Nephron (organoid): Measurements from ENCODE around the gene DENND1C.

Source experiments
- H3K27ac Mint-ChIP-seq, 3 experiments: 2 replicates each; pipeline ENCODE4 v1.8.0; 2020; ENCODE audit warnings: mixed read lengths in 3 of 3, mild to moderate bottlenecking in 2 of 3, moderate library complexity in 1 of 3
- H3K27me3 Mint-ChIP-seq: 2 replicates; pipeline ENCODE4 v1.8.0; 2021; ENCODE audit warnings: low read depth, mild to moderate bottlenecking, moderate library complexity, mixed read lengths
- H3K36me3 Mint-ChIP-seq: 2 replicates; pipeline ENCODE4 v1.8.0; 2020; ENCODE audit warnings: low read depth, mixed read lengths
- H3K4me1 Mint-ChIP-seq: 2 replicates; pipeline ENCODE4 v1.8.0; 2020; ENCODE audit warnings: mixed read lengths
- H3K4me3 Mint-ChIP-seq, 3 experiments: 2 replicates each; pipeline ENCODE4 v1.8.0; 2020; ENCODE audit warnings: mild to moderate bottlenecking in 3 of 3, mixed read lengths in 3 of 3, moderate library complexity in 2 of 3
- H3K9me3 Mint-ChIP-seq: 2 replicates; pipeline ENCODE4 v1.8.0; 2020; ENCODE audit warnings: mixed read lengths
- CTCF ChIP-seq, 3 experiments: fragments of 200-600 bp; sonication (generic); IDR thresholded peaks; one replicate each; pipeline ENCODE4 v1.5.0; 2021; ENCODE audit warnings: antibody characterized with exemption in 3 of 3; ENCODE audit not compliant: unreplicated experiment in 3 of 3

Gene DENND1C

GRCh38 chr19:6457958-6458694 lies 23.5 kb downstream of the DENND1C start:
- peak overlapping the region; percentile 91 to 98 (median 92) for H3K4me3 Mint-ChIP-seq
- TF ChIP-seq CTCF (IDR thresholded peaks at IDR 0.05; ENCODE audit: unreplicated experiment in 3 of 3), result no peak
- peaks cover 55% of the 10 kb centered on the region for H3K36me3 Mint-ChIP-seq
- H3K27ac Mint-ChIP-seq, result peak overlapping the region in 1 of 3 experiments; percentile 81
- peaks cover 16% of the 10 kb centered on the region for H3K9me3 Mint-ChIP-seq
- peaks cover 12% of the 10 kb centered on the region for H3K4me1 Mint-ChIP-seq
- peaks cover 23% of the 10 kb centered on the region for H3K27me3 Mint-ChIP-seq

GRCh38 chr19:6455924-6456323 lies 25.7 kb downstream of the DENND1C start:
- H3K9me3 Mint-ChIP-seq, result peaks cover 20% of the 10 kb centered on the region
- TF ChIP-seq CTCF (IDR thresholded peaks at IDR 0.05; ENCODE audit: unreplicated experiment in 3 of 3), result no peak
- peak overlapping the region in 1 of 3 experiments; percentile 34 for H3K4me3 Mint-ChIP-seq
- H3K36me3 Mint-ChIP-seq, result peaks cover 74% of the 10 kb centered on the region
- no peak overlapping the region for H3K27ac Mint-ChIP-seq
- H3K27me3 Mint-ChIP-seq, result peaks cover 9% of the 10 kb centered on the region
- H3K4me1 Mint-ChIP-seq, result peaks cover 12% of the 10 kb centered on the region

DNA sequence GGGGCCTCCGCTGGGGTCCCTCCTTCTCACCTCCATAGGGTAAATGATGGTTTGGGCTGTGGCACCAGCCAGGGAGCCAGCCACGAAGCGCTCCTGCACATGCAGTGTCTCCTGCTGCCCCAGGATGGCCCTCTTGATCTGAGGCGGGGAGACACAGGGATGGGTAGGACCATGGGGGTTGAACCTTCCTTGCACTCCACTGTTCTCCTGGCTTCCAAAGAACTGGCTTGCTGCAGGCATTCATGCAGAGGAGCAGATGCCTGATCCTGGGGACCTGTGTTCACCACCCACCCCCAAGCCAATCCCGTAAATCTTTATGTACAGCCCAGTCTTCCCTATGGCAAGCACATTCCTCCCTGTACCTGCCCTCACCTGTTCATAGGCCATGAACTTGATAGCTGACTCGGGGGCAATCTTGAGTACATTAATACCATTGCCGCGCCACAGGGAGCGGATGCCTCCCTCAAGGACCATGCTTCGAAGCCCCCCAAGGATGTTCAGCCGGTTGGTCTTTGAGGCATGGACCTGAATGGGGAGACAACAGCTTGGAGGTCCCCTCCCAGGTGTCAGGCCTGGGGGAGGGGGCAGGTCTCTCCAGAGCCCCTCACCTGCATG lies 27.5 kb downstream of the DENND1C start:
- Mint-ChIP-seq H3K4me1 (peaks cover 6% of the 10 kb centered on the region), H3K27ac (no peak overlapping the region), H3K36me3 (peaks cover 78% of the 10 kb centered on the region), H3K4me3 (no peak overlapping the region), H3K9me3 (peaks cover 20% of the 10 kb centered on the region), H3K27me3 (no peaks in the 10 kb centered on the region)
- TF ChIP-seq CTCF (IDR thresholded peaks at IDR 0.05; ENCODE audit: unreplicated experiment in 3 of 3), result no peak

DNA sequence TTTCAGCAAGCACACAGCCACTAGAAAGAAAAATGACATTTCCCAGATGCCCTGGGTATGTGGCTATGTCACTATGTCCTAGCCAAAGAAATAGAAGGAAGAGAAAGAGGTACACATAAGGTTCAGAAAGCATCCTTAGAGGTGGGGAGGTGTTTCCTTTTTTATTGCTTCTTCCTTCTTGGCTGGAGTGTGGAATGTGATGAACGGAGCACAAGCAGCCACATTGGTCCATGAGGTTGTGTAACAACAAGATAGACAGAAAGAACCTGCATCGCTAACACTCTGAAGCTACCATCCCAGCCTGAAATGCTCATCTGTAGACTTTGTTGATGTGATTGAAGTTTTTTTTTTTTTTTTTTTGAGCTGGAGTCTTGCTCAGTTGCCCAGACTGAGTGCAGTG lies 28.7 kb downstream of the DENND1C start:
- no peaks in the 10 kb centered on the region for H3K4me1 Mint-ChIP-seq
- H3K9me3 Mint-ChIP-seq, result peaks cover 20% of the 10 kb centered on the region
- H3K27ac Mint-ChIP-seq, result no peak overlapping the region
- H3K27me3 Mint-ChIP-seq, result no peaks in the 10 kb centered on the region
- no peak for TF ChIP-seq CTCF (IDR thresholded peaks at IDR 0.05; ENCODE audit: unreplicated experiment in 3 of 3)
- no peak overlapping the region for H3K4me3 Mint-ChIP-seq
- peaks cover 73% of the 10 kb centered on the region for H3K36me3 Mint-ChIP-seq

DNA sequence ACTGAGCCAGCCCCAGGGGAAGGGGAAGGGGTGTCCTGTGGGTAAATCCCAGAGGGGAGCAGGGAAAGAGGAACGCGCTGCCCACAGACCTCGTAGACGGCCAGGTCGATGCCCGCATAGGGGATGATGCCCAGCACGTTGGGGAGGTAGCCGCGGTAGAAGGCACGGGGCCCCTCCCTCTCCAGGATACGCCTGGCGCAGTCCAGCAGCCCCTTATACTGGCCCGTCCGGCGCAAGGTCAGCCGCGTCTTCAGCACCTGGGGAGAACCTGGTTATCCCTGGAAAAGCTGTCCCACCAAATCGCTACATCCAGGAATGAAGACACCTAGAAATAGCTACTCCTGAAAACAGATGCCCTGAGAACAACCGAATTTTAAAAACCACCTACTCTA lies 29.4 kb downstream of the DENND1C start:
- TF ChIP-seq CTCF (IDR thresholded peaks at IDR 0.05; ENCODE audit: unreplicated experiment in 3 of 3), result no peak
- Mint-ChIP-seq H3K4me1 (no peaks in the 10 kb centered on the region), H3K4me3 (no peak overlapping the region), H3K9me3 (peaks cover 20% of the 10 kb centered on the region), H3K27me3 (no peaks in the 10 kb centered on the region), H3K36me3 (peaks cover 68% of the 10 kb centered on the region), H3K27ac (no peak overlapping the region)
